HG03060 (cell line): ENCODE data around the gene CKS1B.

ENCODE experiments used
- ATAC-seq: cut with Tn5 transposase; IDR thresholded peaks from one replicate; pipeline ENCODE4 v1.9.1; 2021; ENCODE audit warnings: low read depth, moderate number of reproducible peaks; ENCODE audit not compliant: unreplicated experiment

The CKS1B gene

DNA sequence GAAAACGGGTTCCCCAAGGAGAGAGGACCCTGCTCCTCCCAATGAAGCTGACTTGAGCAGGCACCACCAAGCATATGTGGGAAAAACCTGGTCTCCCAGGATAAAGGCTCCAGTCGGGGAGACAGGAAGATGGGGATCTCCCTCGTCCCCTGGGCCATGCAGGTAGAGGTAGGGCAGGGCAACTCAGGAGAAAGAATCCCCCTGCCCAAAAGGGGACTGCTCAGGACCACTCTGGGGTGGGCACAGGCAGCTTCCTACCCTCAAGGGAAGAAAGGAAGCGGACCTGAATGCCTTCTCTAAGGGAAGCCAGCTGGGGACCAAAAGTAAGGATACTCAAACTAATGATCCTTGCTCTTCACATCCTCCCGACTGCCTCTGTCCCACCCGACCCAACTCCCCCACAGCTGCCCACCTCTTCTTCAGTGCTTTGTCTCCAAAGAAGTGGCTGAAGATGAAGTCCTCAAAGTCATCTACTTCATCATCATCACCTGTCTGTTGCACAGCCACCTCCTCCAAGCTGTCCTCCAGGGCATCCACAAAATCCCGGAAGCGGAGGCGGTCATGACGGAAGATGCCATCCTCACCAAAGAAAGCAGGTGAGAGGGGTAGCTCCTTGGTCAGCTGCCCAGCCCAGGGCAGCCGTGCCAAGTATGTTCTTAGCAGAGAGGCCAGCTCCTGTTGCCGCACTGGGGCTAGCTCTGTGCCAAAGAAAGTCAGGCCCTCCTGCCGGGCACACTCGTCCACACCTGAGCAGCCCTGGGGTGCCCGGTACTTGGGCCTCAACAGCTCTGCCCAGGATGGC is 29.1 kb upstream of the CKS1B start:
- no peak for ATAC-seq

DNA sequence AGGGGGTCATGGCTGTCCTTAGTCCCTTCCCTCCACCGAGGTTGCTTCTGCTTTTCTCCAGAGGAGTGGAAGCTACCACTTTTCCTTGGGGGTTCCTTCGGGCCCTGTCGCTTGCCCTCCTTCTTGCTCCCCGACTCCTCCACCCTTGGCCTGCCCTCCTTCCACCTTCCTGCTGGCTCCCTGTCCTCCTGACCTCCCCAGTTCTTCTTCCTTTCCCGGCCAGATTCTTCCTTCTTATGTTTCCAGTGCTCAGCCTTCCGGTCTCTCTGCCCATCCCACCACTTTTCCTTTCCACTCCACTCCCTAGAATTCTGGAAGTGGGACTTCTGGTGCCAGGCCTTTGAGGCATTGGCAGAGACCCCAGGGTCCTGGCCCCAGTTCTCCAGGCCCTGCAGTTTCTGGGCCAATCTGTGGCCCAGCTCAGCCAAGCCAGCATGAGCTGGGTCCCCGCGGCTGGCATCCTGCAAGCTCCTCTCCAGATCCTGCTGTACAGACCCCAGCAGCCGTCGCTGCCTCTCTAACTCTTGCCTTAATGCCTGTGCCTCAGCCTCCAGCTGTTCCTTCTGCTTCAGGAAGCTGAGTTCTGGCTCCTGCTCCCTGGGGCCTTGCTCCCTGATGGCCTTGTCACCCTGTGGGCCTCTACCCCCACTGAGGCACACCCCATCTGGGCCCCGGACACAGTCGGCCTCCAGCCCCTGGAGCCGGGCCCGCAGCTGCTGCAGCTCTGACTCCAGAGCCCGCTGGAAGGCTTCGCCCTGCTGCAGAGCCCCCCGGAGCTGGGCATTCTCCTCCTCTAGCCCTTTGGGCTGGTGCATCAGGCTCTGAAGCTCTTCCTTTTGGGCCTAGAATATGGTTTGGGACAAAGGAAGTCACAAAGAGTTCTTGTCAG is 28.3 kb upstream of the CKS1B start:
- ATAC-seq: no peak

DNA sequence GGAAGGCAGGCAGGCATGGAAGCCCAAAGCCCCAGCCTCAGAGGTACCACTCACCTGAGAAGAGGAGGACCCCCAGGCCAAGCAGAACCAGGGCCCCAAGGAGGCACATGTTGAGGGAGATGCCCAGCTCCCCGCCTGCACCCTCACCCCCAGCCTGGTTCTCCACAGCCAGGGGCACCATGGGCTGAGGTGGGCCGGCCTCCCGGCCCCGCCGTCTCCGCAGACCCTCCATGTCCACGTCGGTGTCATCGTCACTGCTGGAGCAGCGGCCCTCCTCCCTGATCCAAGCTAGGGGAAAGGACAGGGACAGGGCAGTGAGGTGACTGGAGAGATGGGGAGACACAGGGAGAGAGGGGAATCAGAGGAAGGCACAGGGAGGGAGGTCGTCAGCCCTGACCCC is 26.4 kb upstream of the CKS1B start:
- no peak for ATAC-seq

DNA sequence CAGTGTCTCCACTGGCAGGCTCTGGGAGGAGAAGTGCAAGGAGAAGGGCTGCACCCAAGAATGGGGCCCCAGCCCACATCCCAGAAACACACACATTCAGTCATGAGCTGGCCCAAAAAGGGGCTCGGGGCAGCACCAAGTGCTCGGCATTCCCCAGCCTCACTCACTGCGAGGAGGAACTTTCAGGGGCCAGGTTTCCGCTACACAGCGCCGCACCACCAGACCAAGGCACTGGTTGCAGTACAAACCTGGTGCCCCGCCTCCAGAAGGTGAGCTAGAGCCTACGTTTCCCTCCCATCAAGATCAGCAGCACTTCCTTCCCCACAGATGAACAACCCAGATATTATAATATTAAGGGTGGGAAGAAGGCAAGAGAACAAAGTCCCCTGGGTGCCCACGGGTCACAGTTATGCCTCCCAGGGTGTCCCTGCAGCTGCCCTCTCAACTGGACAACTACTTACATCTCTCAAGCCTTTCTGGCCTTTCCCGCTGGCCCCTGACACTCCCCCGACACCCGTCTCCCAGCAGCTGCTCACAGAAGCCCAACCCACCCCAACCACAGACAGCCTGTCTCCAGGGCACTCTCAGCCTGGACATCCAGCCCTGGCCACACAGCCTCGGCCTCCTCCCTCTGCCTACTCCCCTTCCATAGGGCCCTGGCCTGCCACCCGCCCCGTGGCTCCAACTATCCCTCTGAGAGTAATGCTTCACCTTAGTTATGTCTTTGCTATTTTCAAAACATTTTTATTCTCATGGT is 22.4 kb upstream of the CKS1B start:
- ATAC-seq: no peak

DNA sequence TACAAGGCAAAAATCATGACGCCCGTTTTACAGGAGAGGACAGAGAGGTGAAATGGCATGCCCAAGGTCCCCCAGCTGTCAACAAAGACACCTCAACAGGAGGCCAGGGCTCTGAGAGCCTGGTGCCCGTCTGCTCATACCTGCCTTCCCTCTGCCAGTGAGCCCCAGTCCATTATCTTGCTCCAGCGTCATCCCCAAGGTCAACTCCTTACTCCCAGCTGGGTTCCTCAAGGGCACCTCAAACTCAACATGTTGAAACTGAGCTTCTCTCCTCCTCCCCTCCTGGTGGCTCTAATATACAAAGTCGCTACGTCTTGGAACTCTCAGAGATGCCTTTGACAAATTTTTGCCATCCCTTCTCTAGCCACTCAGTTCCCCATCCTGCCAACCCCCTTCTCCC is 21.8 kb upstream of the CKS1B start:
- no peak for ATAC-seq

DNA sequence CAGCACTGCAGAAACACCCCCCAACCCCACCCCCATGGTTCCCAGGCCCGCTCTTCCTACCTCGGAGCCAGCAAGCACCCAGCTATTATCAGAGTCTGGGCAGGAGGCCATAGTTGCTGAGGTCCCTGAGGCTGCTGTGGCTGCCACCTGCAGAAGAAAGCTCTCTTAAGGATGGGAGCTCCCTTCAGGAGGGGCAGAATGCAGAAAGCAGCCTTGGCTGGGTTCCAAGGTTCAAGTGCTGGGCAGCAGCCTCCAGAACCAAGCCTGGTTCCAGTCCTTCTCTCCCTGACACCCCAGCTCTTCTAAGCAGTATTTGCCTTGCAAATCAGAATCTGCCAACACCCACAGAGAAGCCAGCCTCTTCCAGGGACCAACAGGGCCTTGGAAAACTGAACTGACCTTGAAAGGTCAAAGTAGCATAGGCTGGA is 20.9 kb upstream of the CKS1B start:
- no peak for ATAC-seq

DNA sequence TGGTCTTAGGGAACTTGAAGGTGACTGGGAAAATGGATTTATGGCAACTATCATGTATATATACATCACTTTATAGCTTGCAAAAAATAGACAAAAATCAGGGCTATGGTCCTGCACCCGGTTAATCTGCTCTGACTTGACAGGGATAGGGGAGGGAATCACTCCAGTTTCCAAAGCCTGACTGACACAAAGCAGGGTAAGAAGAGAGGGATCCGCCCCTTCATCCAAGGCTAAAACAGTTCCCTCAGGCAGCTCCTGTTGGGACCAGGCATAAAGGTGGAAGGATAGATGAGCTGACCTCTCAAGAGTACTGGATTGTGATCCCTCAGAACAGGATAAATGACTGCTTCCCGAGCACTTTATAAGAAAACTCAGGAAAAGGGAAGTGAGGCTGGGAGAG is 19.9 kb upstream of the CKS1B start:
- no peak for ATAC-seq

DNA sequence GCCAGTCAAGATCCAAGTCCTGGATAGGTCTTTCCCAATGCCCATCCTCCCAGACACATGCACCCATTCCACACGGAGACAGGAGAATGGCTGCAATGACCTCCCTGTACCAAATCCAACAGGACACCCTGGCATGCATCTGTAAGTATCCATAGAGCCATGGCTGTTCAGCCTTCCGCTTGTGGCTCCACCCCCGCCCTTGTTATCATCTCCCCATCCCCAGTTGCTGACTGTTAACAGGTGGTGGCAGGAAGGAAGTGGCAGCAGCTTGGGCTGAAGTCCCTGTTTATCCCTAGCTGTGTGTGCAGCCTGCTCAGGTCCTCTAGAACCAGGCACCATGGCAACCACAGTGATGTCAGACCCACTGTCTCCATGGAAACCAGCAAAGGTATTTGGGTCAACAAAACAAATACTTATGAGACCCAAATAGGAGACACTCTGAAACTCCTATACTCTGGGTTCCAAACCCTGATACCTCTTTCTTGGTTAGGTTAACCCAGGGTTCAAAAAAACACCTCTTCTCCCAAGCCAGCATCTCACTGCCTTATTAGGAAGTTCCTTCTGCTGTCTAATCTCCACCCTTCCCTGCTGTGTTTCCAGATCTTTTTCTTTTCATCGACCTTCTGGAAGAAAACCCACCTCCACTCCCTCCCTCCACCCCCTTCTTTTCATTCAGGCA is 19.3 kb upstream of the CKS1B start:
- ATAC-seq: no peak

DNA sequence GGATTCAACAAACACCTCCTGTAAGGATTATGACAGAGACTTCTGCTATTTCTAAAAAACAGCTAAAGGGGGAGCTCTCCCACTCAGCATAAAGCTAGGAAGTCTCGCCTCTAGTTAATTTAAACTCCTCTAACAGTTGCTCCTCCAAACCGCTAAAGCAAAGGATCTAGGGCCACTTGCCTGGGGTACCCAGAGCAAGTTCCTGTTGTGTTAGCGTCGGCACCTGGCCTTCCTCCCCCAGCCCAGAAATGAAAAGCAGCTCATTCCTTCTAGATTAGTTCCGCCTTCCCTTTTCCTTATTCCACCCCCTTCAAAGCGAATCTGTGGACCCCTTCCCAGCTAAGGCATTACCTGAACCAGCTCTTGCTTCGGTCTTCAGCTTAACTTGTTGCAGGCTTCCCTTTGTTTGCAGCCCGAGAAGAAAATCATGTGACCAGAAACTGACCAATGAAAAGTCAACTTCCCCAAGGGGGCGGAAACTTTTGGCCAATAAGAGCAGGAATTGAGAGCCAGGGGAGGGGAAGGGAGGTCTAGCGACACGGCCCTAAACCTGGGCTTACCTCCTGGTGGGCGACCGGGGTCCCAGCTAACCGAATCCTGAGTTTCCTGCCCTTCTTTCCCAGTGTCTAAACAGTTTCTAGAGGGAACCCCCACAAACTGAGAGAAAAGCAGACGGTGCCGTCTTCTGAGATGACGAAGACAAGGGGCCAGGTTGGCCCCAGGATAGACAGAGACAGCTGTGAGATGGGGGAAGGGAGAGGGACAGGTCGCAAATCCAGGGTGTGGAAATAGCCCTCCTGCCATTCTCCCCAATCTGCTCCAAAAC is 18.6 kb upstream of the CKS1B start, which contains the start of gene PBXIP1:
PBXIP1 (minus strand) TSS at position 382 of the 826 bp plus-strand sequence. CDS start 2,378 bp downstream, outside the sequence.
- no peak for ATAC-seq

DNA sequence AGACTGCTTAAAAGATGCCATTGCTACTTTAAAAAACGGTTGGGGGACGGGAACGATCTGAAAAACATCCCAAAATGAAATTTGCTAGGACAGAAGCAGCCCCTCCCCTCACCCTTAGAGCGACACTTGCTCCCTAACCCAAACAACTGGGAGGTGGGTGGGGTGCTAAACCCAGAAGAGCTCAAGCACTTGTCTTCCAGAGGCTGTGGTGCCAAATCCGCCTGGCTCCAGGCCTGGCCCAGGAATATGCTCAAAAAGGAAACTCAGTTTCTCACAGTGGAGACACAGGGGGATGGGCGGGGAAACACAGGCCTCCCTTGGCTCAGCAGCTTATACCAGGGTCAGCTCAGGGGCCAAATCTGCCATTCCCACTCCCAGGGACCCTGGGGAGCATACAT is 17.9 kb upstream of the CKS1B start:
- no peak for ATAC-seq

DNA sequence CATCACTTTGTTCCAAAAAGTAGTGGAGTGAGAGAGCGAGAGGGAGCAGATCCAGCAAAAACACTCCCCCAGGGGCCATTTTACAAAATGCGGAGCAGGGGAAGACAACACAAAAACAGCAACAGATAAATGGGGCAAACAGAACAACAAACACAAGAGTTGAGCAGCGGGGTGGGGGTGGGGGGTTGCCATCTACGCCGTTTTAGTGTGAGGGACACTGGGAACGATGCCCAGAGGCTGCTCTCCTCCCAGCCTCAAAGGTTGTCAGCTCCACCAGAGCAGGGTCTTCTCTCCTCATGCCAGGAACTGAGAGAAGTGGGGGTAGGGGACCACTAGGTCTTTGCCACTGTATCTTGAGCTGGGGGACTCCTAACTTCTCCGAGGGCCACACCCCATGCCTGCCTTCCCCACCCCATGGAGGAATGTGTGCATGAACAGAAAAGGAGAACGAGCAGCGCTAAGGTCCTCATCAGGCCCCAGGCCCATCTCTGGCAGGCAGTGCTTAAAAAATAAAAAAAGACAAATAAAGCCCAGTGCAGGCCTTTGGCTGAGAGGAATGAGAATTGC is 17.3 kb upstream of the CKS1B start:
- ATAC-seq: no peak

DNA sequence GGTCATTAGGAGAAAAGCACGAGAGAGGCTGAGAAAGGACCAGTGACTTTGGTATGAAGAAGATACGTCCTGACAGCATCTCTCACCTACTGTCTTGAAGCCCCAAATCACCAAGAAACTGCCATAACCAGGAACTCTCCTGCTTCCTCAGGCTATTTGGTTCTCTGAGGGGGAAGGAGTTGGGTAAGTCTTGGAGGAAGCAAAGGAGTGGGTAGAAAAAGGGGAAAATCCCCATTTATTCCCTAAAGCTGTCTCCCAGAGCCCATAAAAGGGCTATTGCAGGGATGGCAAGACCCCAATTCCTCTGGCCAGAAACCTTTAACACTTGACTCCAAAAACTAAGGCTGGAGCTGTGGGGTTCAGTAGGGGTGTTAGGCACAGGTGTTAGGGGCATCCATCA is 16.4 kb upstream of the CKS1B start:
- ATAC-seq: no peak

DNA sequence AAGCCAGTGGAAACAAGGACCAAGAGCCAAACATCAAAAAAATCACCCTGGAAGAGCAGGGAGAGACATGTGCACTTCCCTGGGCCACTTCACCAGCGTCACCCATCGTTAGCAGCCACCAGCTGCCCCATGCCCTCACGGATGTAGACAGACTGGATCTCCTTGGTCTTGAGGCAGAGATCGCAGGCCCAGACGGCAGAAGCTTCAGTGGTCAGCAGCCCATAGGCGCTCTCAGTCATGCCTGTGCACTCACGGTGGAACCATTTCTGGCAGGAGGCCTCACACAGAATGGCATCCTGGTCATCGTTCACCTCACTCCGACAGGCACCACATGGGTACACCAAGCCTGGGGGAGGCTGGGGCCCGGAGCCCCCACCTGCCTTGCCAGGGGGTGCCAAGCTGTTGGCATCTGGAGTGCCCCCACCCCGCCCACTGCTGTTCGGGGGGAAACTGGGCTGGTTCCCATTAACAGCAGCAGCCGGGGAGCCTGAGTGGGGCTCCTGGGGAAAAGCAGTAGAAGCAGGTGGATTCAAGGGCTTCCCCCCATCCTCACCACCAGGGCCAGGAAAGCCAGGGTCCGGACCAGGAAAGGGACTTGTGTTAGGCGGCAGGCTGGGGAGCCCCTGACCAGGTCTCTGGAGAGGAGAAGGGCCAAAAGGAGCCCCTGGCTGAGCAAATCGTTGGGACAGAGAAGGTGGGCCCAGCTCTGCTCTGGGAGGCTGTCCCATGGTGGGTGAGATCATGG is 15.6 kb upstream of the CKS1B start:
- no peak for ATAC-seq

DNA sequence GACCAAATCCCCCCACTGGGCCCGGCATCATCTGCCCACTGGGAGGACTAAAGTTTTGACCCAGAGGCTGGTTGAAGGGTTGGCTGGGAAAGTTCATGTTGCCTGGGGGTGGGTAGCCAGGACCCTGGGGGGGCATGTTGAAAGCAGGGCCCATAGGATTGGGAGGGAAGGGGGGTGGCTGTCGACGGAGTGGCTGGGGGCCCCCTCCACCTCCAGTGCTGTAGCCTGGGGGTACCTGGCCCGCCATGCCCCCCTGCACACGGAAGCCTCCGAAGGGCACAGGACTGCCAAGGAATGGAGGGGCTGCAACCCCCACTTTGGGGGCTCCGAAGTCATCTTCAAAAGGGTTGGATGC is 15.1 kb upstream of the CKS1B start:
- ATAC-seq: no peak

DNA sequence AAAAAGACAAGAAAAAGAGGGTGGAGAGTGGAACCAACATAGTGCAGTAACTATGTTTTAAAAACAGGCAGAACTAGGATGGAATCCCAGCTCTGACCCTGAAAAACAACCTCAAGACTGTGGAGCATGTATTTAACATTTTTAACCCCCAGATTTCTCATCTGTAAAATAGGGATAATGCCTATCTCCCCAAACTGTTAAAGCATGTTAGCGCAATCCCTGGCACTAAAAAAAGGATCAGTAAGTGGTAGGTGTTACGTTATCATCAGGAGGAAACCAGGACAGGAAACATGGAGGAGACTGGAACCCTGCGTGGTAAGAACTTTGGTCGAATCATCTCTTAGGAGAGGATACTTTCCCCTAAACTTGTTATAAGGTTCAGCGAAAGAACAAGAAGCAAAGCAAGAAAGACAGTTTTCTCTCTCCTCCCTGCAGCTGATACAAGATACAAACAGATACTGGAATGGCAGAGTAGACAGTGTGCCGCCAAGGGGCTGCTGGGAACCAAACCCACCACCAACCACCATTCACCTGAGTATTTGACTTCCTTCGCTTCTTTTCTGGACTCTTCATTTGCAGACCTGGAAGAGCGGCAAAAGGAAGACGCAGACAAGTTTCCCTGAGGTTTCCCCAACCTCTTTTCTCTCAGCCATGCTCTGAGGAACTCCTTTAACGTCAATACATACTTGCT is 13.9 kb upstream of the CKS1B start:
- no peak for ATAC-seq

DNA sequence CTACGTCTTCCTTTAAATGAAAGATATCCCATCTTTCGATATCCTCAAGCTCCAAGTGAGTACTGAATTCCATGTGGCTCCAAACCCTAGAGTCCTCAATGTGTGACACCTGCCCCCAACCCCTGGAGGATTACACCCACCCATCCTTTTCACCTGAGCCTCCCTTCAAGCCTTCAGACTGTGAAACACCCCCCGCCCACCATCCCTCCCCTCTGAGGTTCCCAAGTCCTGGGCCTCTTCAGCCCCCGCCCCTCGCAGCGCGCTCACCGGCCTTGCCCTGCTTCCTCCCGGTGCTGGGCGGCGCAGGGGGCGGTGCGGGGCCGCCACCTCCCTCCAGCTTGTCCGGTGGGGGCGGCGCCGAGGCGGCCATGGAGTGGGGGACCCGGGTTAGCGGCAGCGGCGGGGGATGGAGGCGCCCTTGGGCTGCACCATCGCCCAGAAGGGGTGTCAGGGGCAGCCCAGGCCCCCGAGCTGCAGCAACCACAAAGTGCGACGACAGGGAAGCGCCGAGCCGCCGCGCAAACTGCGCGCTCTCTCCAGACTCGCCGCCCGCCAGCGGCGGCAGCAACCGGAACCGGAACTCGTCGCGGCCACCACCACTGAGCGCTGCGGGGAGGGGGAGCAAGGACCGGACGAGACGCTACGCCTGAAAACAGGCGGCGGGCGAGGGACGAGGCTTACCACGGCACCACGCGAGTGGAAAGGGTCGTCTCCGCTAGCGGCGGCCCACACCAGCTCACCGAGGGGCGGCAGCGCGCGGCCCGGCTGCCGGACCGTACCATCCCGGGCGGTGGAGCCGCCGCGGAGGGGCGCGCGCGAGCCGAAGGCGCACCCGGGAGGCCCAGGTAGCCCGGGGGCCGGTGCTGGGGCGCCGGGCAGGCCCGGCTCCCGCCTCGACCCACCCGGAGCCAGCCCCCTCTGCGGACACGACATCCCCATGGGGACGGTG is 13.0 kb upstream of the CKS1B start, which contains the start of gene PYGO2:
PYGO2 (minus strand) TSS at position 576 of the 949 bp plus-strand sequence; CDS start at position 370, 206 bp downstream.
- no peak for ATAC-seq
